Activated B cell treated with CpG ODN at 0.5 μM for 24 hours (primary cell): Measurements from ENCODE around the gene LIPE. TPM values are rescaled to one million over a fixed set of nuclear protein-coding genes. Genes with fewer than 3 reads are reported as not detected.

Experiments
- ATAC-seq: fragments of 200-7000 bp; cut with Tn5 transposase; one replicate; pipeline ENCODE4 v1.10.0; 2021; ENCODE audit warnings: low read depth, mild to moderate bottlenecking, moderate library complexity
- CTCF ChIA-PET: fragments of 350-600 bp; sonication (Branson Sonifier 250); formaldehyde crosslinking; loops from one replicate; lab custom pipeline; 2021; ENCODE audit warnings: antibody characterized with exemption; lab: Charles Lee
- POLR2A ChIA-PET: fragments of 350-600 bp; sonication (Branson Sonifier 250); formaldehyde crosslinking; loops from one replicate; lab custom pipeline; 2021; ENCODE audit warnings: antibody characterized with exemption; lab: Charles Lee
- DNase-seq: peaks from one replicate; pipeline ENCODE4 v3.0.0; 2022
- H3K27ac Mint-ChIP-seq: one replicate; pipeline ENCODE4 v1.8.0; 2020; ENCODE audit warnings: mixed read lengths
- H3K27me3 Mint-ChIP-seq: one replicate; pipeline ENCODE4 v1.8.0; 2021; ENCODE audit warnings: mixed read lengths
- H3K36me3 Mint-ChIP-seq: one replicate; pipeline ENCODE4 v1.8.0; 2021; ENCODE audit warnings: low read depth, mixed read lengths
- H3K4me1 Mint-ChIP-seq: one replicate; pipeline ENCODE4 v1.8.0; 2021; ENCODE audit warnings: mixed read lengths
- H3K4me3 Mint-ChIP-seq: one replicate; pipeline ENCODE4 v1.8.0; 2020; ENCODE audit warnings: mild to moderate bottlenecking, mixed read lengths
- H3K9me3 Mint-ChIP-seq: one replicate; pipeline ENCODE4 v1.8.0; 2020; ENCODE audit warnings: mixed read lengths
- CTCF ChIP-seq: fragments of 200-600 bp; IDR thresholded peaks from one replicate; pipeline ENCODE4 v1.8.0; 2022; ENCODE audit warnings: antibody characterized with exemption, mild to moderate bottlenecking
- intact Hi-C: fragments of 100-400 bp; cut with micrococcal nuclease; formaldehyde crosslinking; loops from one replicate; pipeline ENCODE4 v1.15.1; 2024
- total RNA-seq: library from RNA; stranded (reverse); gene quantifications from 2 replicates; pipeline ENCODE4 v1.2.3, GENCODE V29; 2022

LIPE gene
- 37.2 and 37.3 TPM in 2 replicates for total RNA-seq

- Mint-ChIP-seq H3K27ac (no peak within 1 kb of the TSS), H3K27me3 (no peaks in the 10 kb centered on the region), H3K4me3 (no peak within 1 kb of the TSS), H3K4me1 (peaks cover 19% of the 10 kb centered on the region), H3K9me3 (no peaks in the 10 kb centered on the region), H3K36me3 (peaks cover 9% of the 10 kb centered on the region)
- intact Hi-C loops, result no loop called here
- ATAC-seq, result no peak
- no peak for DNase-seq
- TF ChIP-seq CTCF, result no peak
- ChIA-PET POLR2A (no interaction called here), CTCF (no interaction called here)
Measured at GRCh38 chr19:42427313-42427712, at the start of gene LIPE. TSS of gene LIPE (minus strand) at chr19:42427388. CDS start at chr19:42427149, 239 bp downstream.

DNA sequence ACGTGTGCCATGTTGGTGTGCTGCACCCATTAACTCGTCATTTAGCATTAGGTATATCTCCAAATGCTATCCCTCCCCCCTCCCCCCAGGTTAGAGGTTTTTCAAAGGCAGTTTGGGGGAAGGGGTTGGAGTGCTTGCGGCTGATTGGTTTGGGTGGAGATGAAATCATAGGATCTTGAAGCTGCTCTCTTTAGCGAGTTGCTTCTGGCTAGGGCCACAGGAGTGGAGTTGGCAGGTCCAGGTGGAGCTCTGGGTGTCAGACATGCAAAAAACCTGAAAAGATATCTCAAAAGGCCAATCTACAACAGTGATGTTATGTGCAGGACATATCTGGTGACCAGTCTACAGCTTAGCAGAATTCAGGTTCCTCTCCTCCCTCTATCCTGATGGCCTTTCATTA, 48.2 kb upstream of the LIPE start:
- intact Hi-C loops, result no loop called here
- TF ChIP-seq CTCF, result no peak
- Mint-ChIP-seq H3K36me3 (no peaks in the 10 kb centered on the region), H3K27me3 (no peaks in the 10 kb centered on the region), H3K4me1 (peaks cover 3% of the 10 kb centered on the region), H3K9me3 (no peaks in the 10 kb centered on the region), H3K4me3 (no peak overlapping the region), H3K27ac (no peak overlapping the region)
- DNase-seq, result no peak
- ChIA-PET CTCF (interaction anchor here (1.4 to 1.7 kb wide), 2 partner anchors 10 to 37 kb away, joined by 4 to 5 read pairs; no protein-coding TSS in a partner anchor), POLR2A (interaction anchor here (1.1 kb wide), 1 partner anchor 9 kb away, joined by 5 read pairs; no protein-coding TSS in a partner anchor)
- no peak for ATAC-seq

- no peak overlapping the region for H3K27ac Mint-ChIP-seq
- peaks cover 6% of the 10 kb centered on the region for H3K4me1 Mint-ChIP-seq
- no peak for TF ChIP-seq CTCF
- ChIA-PET POLR2A (interaction anchor here (1.1 kb wide), 1 partner anchor 9 kb away, joined by 5 read pairs; no protein-coding TSS in a partner anchor), CTCF (interaction anchor here (1.4 to 1.7 kb wide), 2 partner anchors 9 to 36 kb away, joined by 4 to 5 read pairs; no protein-coding TSS in a partner anchor)
- H3K9me3 Mint-ChIP-seq, result no peaks in the 10 kb centered on the region
- intact Hi-C loops, result no loop called here
- H3K36me3 Mint-ChIP-seq, result no peaks in the 10 kb centered on the region
- DNase-seq (no peak), ATAC-seq (no peak)
- no peaks in the 10 kb centered on the region for H3K27me3 Mint-ChIP-seq
- no peak overlapping the region for H3K4me3 Mint-ChIP-seq
Measured at GRCh38 chr19:42474743-42475142, 47.6 kb upstream of the LIPE start.

GRCh38 chr19:42473686-42474085, 46.5 kb upstream of the LIPE start:
- Mint-ChIP-seq H3K27ac (no peak overlapping the region), H3K9me3 (no peaks in the 10 kb centered on the region), H3K4me3 (no peak overlapping the region), H3K27me3 (no peaks in the 10 kb centered on the region), H3K36me3 (no peaks in the 10 kb centered on the region), H3K4me1 (peaks cover 8% of the 10 kb centered on the region)
- ATAC-seq (no peak), DNase-seq (no peak)
- ChIA-PET CTCF (interaction anchor here (0.7 to 1.7 kb wide), 3 partner anchors 24 to 55 kb away, joined by 3 to 4 read pairs (median 4); partner anchors contain the start of gene CEACAM1), POLR2A (no interaction called here)
- TF ChIP-seq CTCF, result no peak
- intact Hi-C loops, result no loop called here

GRCh38 chr19:42472402-42473147, 45.4 kb upstream of the LIPE start:
- TF ChIP-seq CTCF, result no peak
- H3K9me3 Mint-ChIP-seq, result no peaks in the 10 kb centered on the region
- ChIA-PET CTCF (interaction anchor here (1.5 kb wide), 2 partner anchors 34 to 56 kb away, joined by 4 to 5 read pairs; partner anchors contain the start of gene CEACAM1), POLR2A (no interaction called here)
- peaks cover 14% of the 10 kb centered on the region for H3K4me1 Mint-ChIP-seq
- ATAC-seq (no peak), DNase-seq (no peak)
- intact Hi-C loops, result no loop called here
- no peaks in the 10 kb centered on the region for H3K36me3 Mint-ChIP-seq
- H3K27me3 Mint-ChIP-seq, result no peaks in the 10 kb centered on the region
- no peak overlapping the region for H3K4me3 Mint-ChIP-seq
- H3K27ac Mint-ChIP-seq, result no peak overlapping the region
